GM04503 (cell line): ENCODE measurements around the gene NOP16.
"Not testable (repeated sequence)": the region's sequence is repeated elsewhere in the genome, so short reads cannot be mapped to it uniquely, and the experiment has no call there.

ENCODE experiments used
- DNase-seq: peaks from one replicate; pipeline ENCODE4 v3.0.0-alpha.2; 2012; ENCODE audit warnings: low read depth

The NOP16 gene

GRCh38 chr5:176408590-176408989 lies 20.2 kb upstream of the NOP16 start:
- no peak for DNase-seq

- DNase-seq = not testable (repeated sequence)
Measured at GRCh38 chr5:176408252-176408573, 19.8 kb upstream of the NOP16 start.

DNA sequence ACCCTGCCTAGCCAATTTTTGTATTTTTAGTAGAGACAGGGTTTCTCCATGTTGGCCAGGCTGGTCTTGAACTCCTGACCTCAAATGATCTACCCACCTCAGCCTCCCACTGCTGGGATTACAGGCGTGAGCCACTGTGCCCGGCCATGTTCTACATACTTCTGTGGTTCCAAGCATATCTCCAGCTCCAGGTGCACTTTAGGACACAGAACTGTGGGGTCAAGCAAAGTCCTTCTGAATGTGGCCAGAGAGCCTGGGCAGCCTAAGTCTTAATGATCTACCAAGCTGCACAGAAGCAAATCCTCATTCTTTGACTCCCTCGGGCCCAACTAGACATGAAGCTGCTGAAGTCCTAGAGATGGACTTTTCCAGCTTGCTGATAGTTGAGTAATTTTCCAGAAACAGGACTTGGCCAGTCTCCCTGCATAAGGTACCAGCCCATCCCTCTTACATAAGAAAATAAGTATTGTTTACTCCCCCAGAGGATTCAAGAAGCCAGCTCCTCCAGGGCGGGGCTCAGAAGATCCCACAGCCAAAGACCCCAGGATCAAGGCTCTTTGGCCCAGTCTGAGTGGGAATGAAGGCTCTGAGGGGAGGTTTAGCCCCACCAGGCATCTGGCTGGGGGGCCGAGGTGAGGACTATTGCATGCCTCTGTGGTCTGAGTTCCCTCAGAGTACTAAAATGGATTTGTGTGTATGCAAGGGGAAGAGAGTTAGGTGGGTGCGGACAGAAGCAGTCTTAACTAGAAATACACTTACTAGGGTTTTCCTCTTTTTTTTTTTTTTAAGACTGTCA lies 19.3 kb upstream of the NOP16 start:
- no peak for DNase-seq

GRCh38 chr5:176406436-176407052 lies 18.1 kb upstream of the NOP16 start:
- no peak for DNase-seq

GRCh38 chr5:176405656-176406435 lies 17.4 kb upstream of the NOP16 start:
- no peak for DNase-seq

GRCh38 chr5:176401281-176402205 lies 13.1 kb upstream of the NOP16 start:
- no peak for DNase-seq

DNA sequence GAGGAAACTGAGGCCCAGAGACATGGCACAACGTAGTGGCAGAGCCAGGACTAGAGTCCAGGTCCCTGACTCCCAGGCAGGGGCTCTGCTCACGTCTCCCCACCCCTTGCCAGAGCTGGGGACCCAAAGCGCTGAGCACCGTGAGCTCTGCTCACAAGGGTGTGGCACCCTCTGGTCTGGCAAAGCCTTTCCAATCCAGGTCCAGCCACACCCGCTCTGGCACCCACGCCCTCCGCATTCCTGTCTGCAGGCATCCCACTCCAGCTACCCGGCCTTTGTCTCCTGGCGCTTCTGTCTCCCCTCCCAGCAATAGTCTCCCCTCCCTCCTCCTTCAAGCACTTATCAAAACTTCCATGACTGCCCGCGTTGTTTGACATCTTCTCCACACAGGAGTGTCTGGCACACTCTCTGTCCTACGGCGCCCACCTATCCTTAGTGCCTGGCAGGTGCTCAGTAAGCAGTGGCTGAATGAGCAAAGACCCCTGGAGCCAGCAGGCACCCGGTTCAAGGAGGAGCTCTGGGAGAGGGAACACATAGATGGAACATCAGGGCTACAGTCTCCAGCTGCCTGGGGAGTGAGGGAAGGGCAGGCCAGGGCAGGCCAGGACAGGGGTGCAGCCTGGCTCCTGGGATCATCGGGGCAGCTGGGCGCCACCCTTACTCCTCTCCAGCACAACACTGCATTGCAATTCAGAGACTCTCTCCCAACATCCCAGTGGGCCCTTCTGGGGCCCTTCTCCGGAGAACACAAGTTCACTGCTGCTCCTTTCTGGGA lies 12.2 kb upstream of the NOP16 start:
- DNase-seq = no peak

DNA sequence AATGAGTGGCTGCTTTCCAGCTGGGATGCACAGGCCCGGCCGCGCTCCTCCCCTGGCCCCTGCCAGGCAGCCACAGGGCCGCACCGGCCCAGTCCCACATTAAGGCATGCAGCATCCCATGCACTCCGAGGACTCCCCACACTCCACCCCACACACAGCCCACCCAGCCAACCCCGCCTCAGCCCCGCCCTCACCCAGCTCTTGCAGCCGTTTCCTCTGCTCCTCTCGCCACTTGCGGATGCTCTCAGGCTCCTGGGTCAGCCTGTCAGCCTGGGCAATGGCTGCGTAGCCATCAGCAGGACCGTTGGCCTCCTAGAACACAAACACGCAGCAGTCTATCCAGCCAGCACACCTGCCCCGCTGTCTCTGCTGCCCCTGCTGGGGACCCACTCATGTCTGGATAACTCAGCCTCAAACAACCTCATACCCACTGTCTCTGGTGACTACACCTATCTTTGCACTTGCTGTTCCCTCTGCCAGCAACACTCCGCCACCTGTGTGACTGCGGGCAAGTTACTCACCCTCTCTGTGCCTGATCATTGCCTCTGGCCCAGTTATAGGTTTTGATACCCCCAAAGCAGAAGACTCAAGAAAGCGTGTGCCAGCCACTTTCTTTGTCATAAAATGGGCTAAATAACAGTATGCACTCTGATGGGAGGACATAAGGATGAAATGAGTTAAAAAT lies 9.5 kb upstream of the NOP16 start:
- DNase-seq = no peak

- DNase-seq = no peak
Measured at GRCh38 chr5:176396330-176396729, 7.9 kb upstream of the NOP16 start.

DNA sequence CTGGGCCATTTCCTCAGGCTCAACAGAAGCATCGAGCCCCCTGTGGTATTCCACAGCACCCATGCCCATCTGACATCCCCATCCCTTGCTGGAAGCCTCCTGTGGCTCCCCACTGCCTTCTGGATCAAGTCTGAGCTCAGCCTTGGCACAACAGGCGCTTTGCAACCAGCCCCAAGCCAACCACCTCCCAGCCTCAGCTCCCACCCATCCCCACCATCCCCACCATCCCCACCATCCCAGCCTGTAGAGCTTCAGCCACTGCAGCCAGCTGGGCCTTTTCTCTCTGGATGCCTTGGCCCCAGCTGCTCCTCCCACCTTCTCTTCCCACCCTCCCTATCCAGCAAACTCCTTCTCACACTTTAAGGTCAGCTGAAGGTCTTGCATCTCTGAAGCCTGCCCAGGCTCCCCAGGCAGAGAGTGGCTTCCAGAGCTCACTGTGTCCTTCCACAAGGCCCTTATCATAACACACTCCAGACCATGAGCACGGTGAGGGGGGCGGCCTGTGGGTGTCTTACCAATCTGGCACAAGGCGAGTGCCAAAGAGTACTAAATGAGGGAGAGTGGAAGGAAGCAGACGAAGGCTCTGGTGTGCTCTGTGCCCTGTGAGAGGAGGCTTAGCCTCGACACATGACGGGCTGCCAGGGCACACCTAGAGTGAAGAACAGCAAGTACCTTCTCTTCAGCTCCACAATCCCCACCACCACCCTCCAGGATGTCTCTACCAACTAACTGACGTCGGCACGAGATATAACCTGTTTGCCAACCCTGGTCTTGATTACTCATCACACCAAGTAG lies 6.7 kb upstream of the NOP16 start:
- DNase-seq = no peak

- DNase-seq = no peak
Measured at GRCh38 chr5:176394096-176394495, 5.7 kb upstream of the NOP16 start.

DNA sequence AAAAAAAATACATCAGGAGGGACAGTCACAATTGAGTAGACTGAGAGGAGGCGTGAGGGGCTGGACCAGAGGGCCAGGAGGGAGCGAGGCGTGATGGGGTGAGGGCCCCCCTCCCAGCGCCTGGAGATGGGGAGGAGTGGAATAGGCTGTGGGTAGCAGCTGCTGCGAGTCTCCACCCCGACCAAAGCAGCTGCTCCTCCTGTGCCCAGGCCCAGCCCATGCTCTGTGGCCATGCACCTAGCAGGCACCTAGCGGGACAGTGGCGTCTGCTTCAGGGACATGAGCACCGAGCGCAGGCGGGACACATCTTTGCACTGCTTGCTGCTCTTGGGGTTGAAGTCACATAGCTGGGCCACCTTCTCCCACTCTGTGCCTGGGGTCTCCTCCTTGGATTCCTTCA lies 4.1 kb upstream of the NOP16 start:
- DNase-seq = no peak

GRCh38 chr5:176391999-176392398 lies 3.6 kb upstream of the NOP16 start:
- DNase-seq = no peak

- DNase-seq = no peak
Measured at GRCh38 chr5:176391479-176391878, 3.1 kb upstream of the NOP16 start.

DNA sequence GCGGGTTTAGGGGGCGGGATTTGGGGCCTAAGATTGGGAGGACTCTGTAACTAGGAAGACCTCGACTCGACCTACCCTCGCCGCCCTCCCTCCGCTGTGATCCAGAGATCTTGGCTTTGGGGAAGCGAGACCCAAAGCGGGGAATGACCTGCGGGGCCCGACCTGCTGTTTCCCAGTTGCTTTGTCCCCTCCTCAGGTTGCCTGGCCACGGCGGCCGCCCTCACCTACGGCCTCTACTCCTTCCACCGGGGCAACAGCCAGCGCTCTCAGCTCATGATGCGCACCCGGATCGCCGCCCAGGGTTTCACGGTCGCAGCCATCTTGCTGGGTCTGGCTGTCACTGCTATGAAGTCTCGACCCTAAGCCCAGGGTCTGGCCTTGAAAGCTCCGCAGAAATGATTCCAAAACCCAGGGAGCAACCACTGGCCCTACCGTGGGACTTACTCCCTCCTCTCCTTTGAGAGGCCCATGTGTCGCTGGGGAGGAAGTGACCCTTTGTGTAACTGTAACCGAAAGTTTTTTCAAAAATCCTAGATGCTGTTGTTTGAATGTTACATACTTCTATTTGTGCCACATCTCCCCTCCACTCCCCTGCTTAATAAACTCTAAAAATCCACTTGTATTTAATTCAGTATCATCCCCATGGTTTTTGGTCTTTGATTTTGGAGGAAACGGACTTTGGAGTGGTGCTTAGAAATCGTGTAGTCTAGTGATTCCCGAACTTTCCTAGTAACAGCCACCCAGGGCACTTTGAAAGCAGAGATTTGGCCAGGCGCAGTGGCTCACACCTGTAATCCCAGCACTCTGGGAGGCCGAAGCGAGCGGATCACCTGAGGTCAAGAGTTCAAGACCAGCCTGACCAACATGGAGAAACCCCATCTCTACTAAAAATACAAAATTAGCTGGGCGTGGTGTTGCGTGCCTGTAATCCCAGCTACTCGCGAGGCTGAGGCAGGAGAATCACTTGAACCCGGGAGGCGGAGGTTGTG lies 1.0 kb upstream of the NOP16 start:
- DNase-seq = no peak

GRCh38 chr5:176388003-176388443 lies 375 bp downstream of the NOP16 start:
- DNase-seq = no peak

DNA sequence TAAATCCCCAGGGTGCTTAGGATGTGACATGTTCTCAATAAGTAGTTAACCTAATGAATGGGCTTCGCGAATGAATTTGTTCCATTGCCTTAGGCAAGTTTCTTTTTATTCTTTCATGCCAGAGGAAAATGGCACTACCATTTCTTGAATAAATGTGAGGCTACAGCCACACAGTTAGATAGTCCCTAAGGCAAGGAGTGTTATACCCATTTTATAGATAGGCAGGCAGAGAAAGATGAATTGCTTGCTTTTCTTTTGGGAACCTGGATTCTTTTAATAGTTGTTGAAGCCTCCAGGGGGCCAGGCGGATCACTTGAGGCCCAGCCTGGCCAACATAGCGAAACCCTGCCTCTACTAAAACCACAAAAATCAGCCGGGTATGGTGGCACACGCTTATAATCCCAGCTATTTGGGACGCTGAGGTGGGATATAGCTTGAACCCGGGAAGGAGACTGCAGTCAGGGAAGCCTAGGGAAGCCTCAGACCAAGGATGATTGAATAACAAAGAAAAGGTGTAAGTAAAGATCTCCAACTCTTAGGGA lies 943 bp downstream of the NOP16 start:
- no peak for DNase-seq

- no peak for DNase-seq
Measured at GRCh38 chr5:176386491-176386890, 1.9 kb downstream of the NOP16 start.
